Thymus (tissue), 11 donors: Measurements from ENCODE around the gene UBQLN1. TPM values are rescaled to one million over a fixed set of nuclear protein-coding genes. Genes with fewer than 3 reads are reported as not detected.
A peak's percentile ranks its signal among the peaks of the same experiment; 100 is the strongest.
"Not testable (repeated sequence)": the region's sequence is repeated elsewhere in the genome, so short reads cannot be mapped to it uniquely, and the experiment has no call there.

Experiments
- DNase-seq, 9 donors: peaks; one replicate each; pipeline ENCODE4 v3.0.0-alpha.2; 2013; ENCODE audit warnings: low spot score in 9 of 9, low read depth in 6 of 9, missing footprints in 1 of 9
- H3K27ac ChIP-seq, 2 donors: one replicate each; pipeline ENCODE4 v1.5.1; 2013; ENCODE audit warnings: control low read depth in 1 of 2, low read depth in 1 of 2, low read length in 1 of 2, mild to moderate bottlenecking in 1 of 2, moderate library complexity in 1 of 2
- H3K27me3 ChIP-seq, 2 donors: one replicate each; pipeline ENCODE4 v1.5.1; 2013; ENCODE audit warnings: low read length in 1 of 2; ENCODE audit not compliant: control insufficient read depth in 2 of 2, insufficient read depth in 1 of 2
- H3K36me3 ChIP-seq, 2 donors: one replicate each; pipeline ENCODE4 v1.5.1; 2013; ENCODE audit warnings: low read length in 1 of 2, mild to moderate bottlenecking in 1 of 2, moderate library complexity in 1 of 2; ENCODE audit not compliant: control insufficient read depth in 2 of 2, insufficient read depth in 2 of 2
- H3K4me1 ChIP-seq, 2 donors: one replicate each; pipeline ENCODE4 v1.5.1; 2013; ENCODE audit warnings: low read length in 2 of 2; ENCODE audit not compliant: control insufficient read depth in 2 of 2, insufficient read depth in 2 of 2
- H3K4me3 ChIP-seq, 2 donors: one replicate each; pipeline ENCODE4 v1.5.1; 2013; ENCODE audit warnings: low read length in 2 of 2, control low read depth in 1 of 2, mild to moderate bottlenecking in 1 of 2
- H3K9me3 ChIP-seq, 2 donors: one replicate each; pipeline ENCODE4 v1.5.1; 2013; ENCODE audit warnings: low read length in 1 of 2, mild to moderate bottlenecking in 1 of 2; ENCODE audit not compliant: control insufficient read depth in 2 of 2, insufficient read depth in 1 of 2
- WGBS: extraction: QIAGEN DNeasy Blood & Tissue Kit; methylation state at CpG from one replicate; pipeline ENCODE4 v1.1.7; 2013; 5-methylcytosine and 5-hydroxymethylcytosine counted together
- polyA plus RNA-seq: library from polyadenylated mRNA; stranded (reverse); fragments of 200-250 nt; gene quantifications from one replicate; pipeline ENCODE4 v1.2.3, GENCODE V29; 2013
- total RNA-seq: library from RNA; stranded (reverse); fragments of 120-200 nt; gene quantifications from one replicate; pipeline ENCODE4 v1.2.4, GENCODE V29; 2013
- donor health status: healthy.

UBQLN1 gene
- total and polyA plus RNA-seq, 2 donors, result 52.0 to 80.6 TPM

GRCh38 chr9:83622433-83622938, 85.3 kb downstream of the UBQLN1 start:
- peaks cover 34 to 56% of the 10 kb centered on the region in 2 donors for H3K4me1 ChIP-seq
- peaks cover 0 to 7% of the 10 kb centered on the region in 2 donors for H3K36me3 ChIP-seq
- peak overlapping the region; percentile 79 to 94 for H3K4me3 ChIP-seq
- no peaks in the 10 kb centered on the region for H3K9me3 ChIP-seq
- peak in 1 of 9 donors; percentile 65 for DNase-seq
- no peaks in the 10 kb centered on the region for H3K27me3 ChIP-seq
- WGBS, result 21% methylated on average over 21 of the region's 21 CpGs
- peak overlapping the region; percentile 93 to 98 for H3K27ac ChIP-seq

GRCh38 chr9:83620841-83621636, 86.7 kb downstream of the UBQLN1 start:
- Histone ChIP-seq H3K9me3 (no peaks in the 10 kb centered on the region), H3K27me3 (no peaks in the 10 kb centered on the region), H3K4me1 (peaks cover 22 to 43% of the 10 kb centered on the region in 2 donors), H3K27ac (peak overlapping the region in 1 of 2 donors; percentile 23), H3K36me3 (no peaks in the 10 kb centered on the region), H3K4me3 (peak overlapping the region in 1 of 2 donors; percentile 2)
- peak in 7 of 9 donors; percentile 57 to 84 (median 68) for DNase-seq
- WGBS, result 43% methylated on average over 7 of the region's 7 CpGs

GRCh38 chr9:83617299-83617698, 90.5 kb downstream of the UBQLN1 start:
- no peaks in the 10 kb centered on the region for H3K36me3 ChIP-seq
- H3K4me3 ChIP-seq, result no peak overlapping the region
- no peak overlapping the region for H3K27ac ChIP-seq
- peaks cover 10 to 16% of the 10 kb centered on the region in 2 donors for H3K4me1 ChIP-seq
- no peaks in the 10 kb centered on the region for H3K9me3 ChIP-seq
- 97% methylated on average over 1 of the region's 1 CpG for WGBS
- H3K27me3 ChIP-seq, result no peaks in the 10 kb centered on the region
- DNase-seq, result no peak

GRCh38 chr9:83613298-83613697, 94.5 kb downstream of the UBQLN1 start:
- not testable (repeated sequence) for H3K9me3 ChIP-seq, H3K27me3 ChIP-seq, H3K36me3 ChIP-seq, H3K4me3 ChIP-seq, H3K4me1 ChIP-seq, DNase-seq, H3K27ac ChIP-seq
- WGBS, result 97% methylated on average over 3 of the region's 3 CpGs

Other genes starting within 250 kb of the UBQLN1 start
- 0.94 TPM for gene FRMD3, start 169.6 kb downstream of the UBQLN1 start, total RNA-seq
- gene FRMD3, start 169.6 kb downstream of the UBQLN1 start, polyA plus RNA-seq, result 1.3 TPM
- 19.2 TPM for gene IDNK, start 84.8 kb downstream of the UBQLN1 start, total RNA-seq
- gene IDNK, start 84.8 kb downstream of the UBQLN1 start, polyA plus RNA-seq, result 35.0 TPM
- 14.3 TPM for gene GKAP1, start 109.8 kb upstream of the UBQLN1 start, total RNA-seq
- 22.4 TPM for gene GKAP1, start 109.8 kb upstream of the UBQLN1 start, polyA plus RNA-seq
- 5.2 TPM for gene KIF27, start 213.5 kb upstream of the UBQLN1 start, total RNA-seq
- 2.9 TPM for gene KIF27, start 213.5 kb upstream of the UBQLN1 start, polyA plus RNA-seq